GM21360 (cell line): ENCODE data around the gene GIT2.
"Not testable (repeated sequence)": the region's sequence is repeated elsewhere in the genome, so short reads cannot be mapped to it uniquely, and the experiment has no call there.

Experiments used
- ATAC-seq: cut with Tn5 transposase; IDR thresholded peaks from one replicate; pipeline ENCODE4 v1.9.1; 2021; ENCODE audit warnings: mild to moderate bottlenecking, moderate library complexity; ENCODE audit not compliant: unreplicated experiment

GIT2 gene

DNA sequence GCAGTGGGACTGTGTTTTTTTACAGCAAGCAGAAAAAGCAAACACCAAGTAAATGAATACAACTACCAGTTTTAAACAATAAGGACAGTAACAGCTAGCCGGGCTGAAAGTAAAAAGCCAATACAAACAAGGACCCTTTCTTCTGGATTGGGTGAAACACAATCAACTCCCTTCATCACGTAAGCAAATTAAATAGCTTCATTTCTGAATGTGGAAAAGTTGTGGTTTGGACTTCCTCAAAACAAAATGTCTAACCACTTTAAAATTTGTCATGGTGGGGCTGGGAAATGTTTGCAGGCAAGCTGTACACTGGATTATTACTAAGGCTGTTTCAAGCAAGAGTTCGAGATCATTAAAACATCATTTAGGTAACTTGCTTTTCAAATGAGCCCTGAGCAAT is 48.6 kb downstream of the GIT2 start:
- ATAC-seq: no peak

DNA sequence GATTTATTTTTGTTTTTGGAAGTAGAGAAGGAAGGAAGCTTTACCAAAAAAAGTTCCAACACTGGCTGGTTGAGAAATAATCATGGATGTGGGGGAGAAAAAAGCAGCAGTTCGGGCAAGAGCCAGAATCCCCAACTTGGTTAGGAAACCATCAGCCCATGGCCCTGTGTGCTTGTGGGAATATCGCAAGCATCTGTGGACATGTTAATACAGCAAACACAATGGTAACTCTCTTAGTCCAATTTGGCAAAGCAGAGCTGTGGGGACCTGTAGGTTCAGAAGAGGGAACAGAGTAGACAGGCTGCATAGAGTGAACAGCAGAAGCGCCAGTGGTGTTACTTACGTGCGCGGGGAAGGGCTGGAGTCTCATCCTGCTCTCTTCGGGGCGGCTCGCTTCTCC is 49.3 kb downstream of the GIT2 start:
- no peak for ATAC-seq

- no peak for ATAC-seq
Observed at GRCh38 chr12:109946505-109946904, 49.7 kb downstream of the GIT2 start.

DNA sequence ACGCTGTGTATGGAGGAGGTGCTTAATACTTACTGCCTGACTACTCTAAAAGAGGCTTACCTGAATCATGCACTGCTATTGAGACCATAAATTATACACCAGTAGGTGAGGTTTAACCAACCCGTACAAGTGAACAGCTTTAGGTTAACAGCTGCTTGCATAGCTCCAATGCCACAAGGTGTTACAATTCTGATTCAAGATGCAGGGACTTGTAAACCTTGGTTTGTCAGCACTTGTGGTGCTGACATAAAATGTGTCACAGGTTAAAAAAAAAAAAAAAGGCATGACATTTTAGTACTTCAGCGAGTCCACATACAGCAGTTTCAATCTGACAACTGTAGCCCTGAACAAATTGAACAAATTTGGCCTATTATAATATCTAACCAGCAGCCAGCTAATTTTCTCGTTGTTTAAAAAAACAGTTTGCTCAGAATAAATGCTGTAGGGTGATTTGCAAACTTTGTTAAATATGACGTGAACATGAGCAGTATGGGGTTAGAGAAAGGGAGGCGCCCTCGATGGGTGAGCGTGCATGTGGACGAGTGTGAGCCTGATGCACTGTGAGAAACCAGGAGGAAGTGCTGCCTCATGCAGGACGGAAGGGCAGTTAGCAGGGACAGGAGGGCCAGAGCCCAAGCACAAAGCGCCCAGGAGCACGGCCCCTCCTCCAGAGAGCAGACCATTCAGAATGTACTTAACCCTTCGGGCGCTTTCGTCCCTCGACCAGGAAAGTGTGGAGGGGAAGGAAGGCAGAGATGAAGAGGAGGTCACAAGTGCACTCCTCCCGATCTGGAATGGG is 51.4 kb downstream of the GIT2 start:
- no peak for ATAC-seq

DNA sequence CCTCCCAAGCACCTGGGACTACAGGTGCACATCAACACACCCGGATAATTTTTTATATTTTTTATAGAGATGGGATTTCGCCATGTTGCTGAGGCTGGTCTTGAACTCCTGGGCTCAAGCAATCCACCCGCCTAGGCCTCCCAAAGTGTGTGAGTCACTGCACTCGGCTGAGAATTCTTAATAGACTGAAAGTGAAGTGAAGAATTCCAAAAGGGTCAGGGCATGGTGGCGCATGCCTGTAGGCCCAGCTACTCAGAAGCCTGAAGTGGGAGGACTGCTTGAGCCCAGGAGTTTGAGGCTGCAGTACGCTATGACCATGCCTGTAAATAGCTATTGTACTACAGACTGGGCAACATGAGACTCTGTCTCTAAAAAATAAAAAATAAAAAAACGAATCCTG is 52.4 kb downstream of the GIT2 start:
- no peak for ATAC-seq

- no peak for ATAC-seq
Observed at GRCh38 chr12:109940339-109940923, 55.7 kb downstream of the GIT2 start.

- ATAC-seq: no peak
Observed at GRCh38 chr12:109939504-109939903, 56.7 kb downstream of the GIT2 start.

DNA sequence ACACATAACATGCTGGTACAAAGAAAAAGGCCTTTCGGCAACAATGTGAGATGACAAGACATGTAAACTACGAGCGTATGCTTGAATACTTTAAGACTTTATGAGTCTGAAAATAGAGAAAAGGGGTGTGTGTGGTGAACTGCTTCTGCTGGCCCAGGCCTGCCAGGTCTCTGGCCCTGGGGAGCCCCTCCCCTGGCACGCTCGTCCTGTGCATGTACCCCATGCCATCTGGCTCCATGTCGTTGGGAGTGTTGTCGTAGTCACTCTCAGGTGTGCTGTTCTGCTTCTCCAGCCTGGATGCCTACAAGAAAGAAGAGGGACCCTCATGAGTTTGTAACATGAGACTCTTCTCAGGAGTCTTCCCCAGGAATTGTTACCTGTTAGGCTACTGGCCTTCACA is 57.2 kb downstream of the GIT2 start:
- ATAC-seq: no peak

GRCh38 chr12:109937371-109937770 is 58.8 kb downstream of the GIT2 start:
- ATAC-seq: no peak

GRCh38 chr12:109934026-109934425 is 62.1 kb downstream of the GIT2 start:
- ATAC-seq: no peak

- ATAC-seq: no peak
Observed at GRCh38 chr12:109932878-109933503, 63.2 kb downstream of the GIT2 start.

GRCh38 chr12:109931143-109931542 is 65.0 kb downstream of the GIT2 start:
- no peak for ATAC-seq

DNA sequence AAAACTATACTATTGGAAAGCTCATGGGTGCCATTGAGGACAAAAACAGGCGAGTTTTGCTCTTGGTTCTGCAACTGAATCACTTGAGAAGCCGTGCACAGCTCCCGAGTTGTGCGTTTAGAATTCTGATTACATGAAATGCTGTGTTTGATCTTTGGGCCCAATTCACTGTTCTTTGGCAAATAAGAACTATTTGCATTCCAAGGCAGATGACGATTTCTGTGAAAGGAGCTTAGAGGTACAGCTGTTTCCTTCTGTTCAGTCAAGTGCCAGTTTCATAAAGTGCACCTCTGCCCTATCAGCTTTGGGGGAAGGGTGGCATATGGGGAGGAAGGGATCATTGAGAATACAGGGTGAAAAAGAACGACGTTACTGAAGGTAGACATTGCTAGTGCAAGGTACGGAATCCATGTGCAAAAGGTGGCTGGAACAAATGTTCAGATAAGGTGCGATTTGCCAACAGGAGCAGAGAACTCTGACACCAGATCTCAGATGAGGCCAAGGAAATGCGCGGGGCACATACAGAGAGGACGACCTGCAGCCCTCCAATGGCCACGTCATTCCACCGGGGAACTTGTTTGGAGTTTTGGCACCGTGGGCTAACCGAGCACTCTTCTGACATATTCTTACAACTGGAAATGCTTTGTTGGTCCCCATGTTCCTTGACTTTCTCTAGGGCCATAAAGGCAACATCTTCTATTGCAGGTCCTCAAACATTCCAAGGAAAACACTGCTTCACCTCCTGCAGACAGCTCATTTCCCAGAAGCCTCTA is 66.0 kb downstream of the GIT2 start:
- ATAC-seq: no peak

DNA sequence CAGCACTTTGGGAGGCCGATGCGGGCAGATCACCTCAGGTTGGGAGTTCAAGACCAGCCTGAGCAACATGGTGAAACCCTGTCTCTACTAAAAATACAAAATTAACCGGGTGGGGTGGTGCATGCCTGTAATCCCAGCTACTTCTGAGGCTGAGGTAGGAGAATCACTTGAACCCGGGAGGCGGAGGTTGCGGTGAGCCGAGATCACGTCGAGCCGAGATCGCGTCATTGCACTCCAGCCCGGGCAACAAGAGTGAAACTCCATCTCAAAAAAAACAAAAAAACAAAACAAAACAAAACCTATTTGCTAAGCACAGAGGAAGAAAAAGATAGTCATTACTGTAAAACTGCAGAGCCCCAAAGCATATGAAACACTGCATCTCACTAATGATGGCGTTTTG is 66.8 kb downstream of the GIT2 start:
- ATAC-seq: not testable (repeated sequence)

GRCh38 chr12:109928058-109928656 is 68.0 kb downstream of the GIT2 start:
- no peak for ATAC-seq

DNA sequence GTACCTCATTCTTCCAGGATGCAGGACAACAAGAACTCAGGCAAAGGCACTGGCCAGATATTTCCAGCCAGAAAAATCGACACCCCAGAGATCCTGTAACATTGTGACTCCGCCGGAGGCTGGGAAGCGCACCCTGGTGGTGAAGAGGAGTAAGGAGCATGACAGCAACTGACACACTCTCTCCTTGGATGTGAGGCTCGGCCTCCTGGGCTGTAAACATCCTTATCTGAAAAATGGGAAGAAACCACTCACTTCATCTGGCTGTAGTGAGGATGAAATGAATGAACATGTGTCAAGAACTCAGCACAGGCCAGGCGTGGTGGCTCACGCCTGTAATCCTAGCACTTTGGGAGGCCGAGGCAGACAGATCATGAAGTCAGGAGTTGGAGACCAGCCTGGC is 68.5 kb downstream of the GIT2 start:
- ATAC-seq: no peak

DNA sequence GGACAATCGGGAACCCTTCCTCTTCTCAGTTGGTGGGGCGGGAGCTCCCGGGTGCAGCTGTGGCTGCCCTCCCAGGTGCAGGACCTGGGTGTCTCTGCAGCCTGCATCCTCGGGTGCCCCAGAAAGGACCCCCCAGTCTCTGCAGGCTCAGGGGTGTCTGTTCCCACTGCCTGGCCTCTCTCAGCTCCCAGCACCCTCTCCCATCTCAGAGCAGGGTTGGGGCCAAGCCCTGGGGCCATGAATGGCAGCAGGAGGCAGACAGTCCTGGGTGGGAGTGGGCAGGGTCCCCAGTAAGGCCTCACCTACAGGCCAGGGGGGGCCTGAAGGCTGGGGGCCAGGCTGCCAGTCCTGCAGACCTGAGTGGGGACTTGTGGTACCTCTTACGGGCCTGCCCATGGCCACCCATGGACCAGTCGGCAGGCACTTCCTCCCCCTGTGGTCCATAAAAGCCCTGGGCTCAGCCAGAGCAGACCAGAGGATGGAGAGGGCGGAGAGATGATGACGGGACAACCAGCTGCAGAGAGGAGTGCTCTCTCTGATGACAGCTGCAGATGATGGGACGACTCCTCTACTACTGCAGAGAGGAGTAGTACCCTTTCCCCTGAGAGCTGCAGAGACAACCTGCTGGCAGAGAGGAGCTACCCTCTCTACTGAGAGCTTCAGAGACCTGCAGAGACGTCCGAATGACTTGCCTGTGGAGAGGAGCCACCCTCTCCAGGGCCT is 69.5 kb downstream of the GIT2 start:
- no peak for ATAC-seq

- ATAC-seq: no peak
Observed at GRCh38 chr12:109926016-109926415, 70.2 kb downstream of the GIT2 start.

DNA sequence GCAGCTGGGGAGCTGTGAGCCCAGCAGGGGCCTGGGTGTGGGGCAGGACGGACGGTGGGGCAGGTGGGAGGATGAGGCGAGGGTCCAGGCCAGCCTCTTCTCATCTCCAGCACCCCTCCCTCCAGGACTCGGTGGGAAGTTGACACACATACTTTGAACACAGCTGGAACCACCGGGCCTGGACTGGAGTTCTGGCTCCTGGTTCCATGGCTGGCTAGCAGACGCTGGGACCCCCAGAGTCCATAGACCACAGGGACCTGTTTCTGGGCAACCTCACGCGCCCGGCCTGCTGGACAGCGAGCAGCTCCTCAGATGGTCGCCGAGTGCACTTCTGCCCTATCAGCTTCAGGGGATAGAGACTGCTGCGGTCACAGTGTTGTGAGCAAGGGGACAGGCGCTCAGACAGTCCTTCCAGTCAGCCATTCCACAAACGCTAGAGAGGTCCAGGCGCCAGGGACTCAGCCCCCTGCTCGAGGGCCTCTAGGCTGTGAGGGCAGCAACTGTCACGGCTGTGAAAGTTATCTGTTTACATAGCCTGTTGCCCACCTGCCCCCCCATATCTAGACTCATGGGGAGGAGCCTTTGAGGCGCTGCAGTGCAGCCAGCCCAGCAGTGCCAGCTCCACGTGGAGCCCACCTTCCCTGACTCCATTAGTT is 70.9 kb downstream of the GIT2 start:
- no peak for ATAC-seq
